GM18498 (cell line): ENCODE measurements around the gene ANGEL2.
"Not testable (repeated sequence)": the region's sequence is repeated elsewhere in the genome, so short reads cannot be mapped to it uniquely, and the experiment has no call there.

Experiments used
- ATAC-seq: cut with Tn5 transposase; IDR thresholded peaks from one replicate; pipeline ENCODE4 v1.9.1; 2021; ENCODE audit warnings: mild to moderate bottlenecking, moderate library complexity; ENCODE audit not compliant: unreplicated experiment

Gene ANGEL2

DNA sequence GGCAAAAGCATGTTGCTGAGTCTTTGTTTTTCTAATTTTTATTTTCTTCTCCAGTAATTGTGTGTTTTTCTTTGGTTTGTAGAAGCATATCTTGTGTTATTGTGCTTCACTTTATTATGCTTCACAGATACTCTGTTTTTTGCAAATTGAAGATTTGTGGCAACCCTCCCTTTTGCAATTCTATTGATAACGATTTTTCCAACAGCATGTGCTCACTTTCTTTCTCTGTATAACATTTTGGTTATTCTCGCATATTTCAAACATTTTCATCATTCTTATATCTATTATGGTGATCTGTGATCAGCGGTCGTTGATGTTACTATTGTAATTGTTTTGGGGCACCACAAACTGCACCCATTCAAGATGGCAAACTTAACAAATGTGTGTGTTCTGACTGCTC, 3.8 kb upstream of the ANGEL2 start:
- no peak for ATAC-seq

DNA sequence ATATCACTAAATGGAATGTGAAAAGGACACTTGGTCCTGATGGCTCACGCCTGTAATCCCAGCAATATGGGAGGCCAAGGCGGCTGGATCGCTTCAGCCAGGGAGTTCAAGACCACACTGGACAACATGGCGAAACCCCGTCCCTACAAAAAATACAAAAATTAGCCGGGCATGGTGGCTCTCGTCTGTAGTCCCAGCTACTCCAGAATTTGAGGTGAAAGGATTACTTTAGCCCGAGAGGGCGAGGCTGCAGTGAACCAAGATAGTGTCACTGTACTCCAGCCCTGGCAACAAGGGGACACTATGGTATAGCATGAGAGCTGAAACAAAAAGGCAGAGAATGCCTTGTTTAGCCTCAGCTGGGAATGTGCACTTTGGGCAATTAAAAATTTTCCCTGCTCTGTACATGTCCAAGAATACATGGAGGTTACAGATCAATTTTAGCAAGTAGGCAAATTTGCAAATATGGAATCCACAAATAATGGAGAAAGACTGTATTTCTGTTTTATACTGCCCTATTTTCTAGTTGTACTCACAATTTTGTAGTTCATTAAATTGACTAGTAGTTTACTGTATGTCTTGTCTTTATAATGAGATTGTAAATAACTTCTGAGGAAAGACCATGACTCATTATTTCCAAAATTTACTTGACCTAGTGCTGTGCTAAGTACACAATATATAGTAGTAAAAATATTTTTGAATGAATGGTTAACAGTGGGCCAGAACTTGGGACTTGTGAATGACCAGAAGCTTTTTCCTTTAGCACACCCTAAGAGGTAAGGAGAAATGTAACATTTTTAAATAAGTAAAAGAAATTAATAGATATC, 2.0 kb upstream of the ANGEL2 start:
- no peak for ATAC-seq

DNA sequence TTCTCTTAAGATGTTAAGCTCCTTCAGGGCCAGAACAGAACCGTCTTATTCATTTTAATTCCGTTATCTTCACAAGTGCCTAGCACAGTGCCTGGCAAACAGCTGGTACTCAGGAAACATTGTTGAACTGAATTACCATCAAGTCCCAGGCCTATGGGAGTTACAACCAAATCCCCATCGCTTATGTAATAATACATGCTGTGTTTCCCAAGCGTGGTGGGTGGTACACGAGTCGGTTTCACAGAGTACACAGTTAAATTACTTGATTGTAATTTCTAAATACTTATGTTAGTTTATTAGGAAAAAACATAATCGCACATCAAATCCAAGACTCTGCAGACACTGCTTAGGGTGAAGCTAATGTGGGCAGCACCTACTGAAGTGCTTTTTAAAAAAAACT, 1.0 kb downstream of the ANGEL2 start:
- ATAC-seq: no peak

DNA sequence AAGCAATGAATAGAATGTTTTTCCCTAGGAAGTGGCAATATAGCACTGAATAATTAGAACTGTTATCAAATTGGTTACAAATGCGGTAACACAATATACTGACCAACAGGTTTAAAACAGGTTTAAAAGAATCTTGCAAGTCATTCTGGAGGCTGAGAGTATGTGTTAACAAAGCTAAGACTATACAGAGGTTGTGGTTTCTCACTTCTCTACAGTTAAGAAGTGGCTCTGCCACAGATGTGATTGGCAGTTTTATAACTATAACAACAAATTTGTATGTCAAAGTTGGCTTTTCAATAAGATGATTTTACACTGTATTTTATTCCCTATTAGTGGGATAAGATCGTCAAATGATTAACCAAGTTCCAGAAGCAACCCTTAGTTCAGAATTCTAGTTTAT, 7.1 kb downstream of the ANGEL2 start:
- ATAC-seq: peak; percentile 94

DNA sequence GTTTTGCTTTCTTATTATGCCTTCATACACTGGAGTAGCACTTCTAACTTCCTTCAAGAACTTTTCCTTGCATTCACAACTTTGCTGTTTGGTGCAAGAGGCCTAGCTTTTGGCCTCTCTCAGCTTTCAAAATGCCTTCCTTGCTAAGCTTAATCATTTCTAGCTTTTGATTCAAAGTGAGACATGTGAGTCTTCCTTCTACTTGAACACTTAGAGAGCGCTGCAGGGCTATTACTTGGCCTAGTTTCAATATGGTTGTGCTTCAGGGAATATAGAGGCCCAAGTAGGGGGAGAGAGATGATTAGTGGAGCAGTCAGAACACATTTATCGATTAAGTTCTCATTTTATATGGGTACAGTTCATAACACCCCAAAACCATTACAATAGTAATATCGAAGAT, 12.4 kb downstream of the ANGEL2 start:
- no peak for ATAC-seq

DNA sequence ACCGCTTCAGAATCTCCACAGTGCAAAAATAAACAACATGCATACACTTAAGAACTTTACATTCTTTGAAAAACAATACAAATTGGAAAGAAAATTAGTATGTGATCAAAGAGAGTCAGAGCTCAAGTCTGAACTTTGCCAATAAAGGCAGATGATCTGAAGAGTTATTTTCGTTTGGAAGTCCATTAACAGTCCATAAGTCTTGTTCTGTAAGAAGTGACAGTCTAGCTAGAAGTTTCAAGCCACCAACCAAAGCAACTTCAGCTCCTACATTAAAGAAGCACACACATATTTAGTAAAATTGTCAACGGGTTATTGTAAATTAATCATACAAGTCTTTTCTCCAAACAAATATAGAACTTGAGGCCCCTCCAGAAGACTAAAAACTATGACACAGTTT, 20.7 kb downstream of the ANGEL2 start:
- ATAC-seq: no peak

DNA sequence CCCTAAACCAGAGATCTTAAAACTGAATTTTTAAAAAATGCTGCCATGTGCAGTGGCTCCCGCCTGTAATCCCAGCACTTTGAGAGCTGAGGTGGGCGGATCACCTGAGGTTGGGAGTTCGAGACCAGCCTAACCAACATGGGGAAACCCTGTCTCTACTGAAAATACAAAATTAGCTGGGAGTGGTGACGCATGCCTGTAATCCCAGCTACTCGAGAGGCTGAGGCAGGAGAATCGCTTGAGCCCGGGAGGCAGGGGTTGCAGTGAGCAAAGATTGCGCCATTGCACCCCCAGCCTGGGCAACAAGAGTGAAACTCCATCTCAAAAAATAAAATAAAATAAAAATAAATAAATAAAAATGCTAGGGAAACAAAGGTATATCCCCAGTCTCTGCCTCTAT, 21.7 kb downstream of the ANGEL2 start:
- not testable (repeated sequence) for ATAC-seq

DNA sequence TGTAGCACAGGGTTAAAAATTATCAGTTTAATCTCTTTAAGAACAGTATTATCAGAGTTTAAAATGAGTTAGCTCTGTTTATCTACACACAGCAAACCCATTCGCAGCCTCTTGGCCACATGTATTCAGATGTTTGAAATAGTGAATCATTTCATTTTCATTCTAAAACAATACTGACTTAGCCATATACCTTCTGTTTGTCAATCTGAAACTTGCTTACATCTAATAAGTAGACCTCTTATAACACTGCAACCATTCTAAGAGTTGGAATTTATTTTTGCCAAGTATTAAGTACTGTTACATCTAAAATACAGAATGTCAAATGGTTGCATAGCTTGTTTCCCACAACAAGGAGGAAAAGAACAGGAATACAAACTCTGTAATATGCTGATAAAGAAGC, 25.4 kb downstream of the ANGEL2 start:
- no peak for ATAC-seq

DNA sequence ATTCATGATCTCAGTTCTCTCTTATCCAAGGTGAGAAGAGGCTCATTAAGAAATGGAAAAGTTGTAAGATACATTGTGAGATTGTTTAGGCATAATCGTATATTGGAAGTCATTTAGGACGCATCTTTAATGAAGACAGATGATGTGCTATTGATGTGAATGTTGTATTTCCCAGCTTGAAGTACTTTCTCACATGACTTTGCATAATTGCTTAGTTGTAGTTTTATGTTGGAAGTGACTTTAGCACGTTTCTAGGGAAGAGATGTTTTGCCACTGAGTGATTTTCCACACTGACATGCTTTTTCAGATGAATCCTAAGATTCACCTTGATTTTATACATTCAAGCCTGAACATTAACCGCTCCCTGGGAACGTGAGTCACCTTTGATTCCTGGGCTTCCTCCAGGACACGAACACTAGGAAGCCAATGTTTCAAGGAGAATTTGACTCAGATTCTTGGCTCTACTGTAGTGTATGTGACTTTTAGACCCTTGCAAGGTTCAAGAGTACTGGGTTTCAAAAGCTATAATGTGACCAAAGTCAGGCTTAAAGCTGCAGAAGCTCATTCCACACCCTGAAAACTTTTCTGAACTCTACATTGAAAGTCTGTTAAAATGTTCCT, 27.9 kb downstream of the ANGEL2 start:
- no peak for ATAC-seq

DNA sequence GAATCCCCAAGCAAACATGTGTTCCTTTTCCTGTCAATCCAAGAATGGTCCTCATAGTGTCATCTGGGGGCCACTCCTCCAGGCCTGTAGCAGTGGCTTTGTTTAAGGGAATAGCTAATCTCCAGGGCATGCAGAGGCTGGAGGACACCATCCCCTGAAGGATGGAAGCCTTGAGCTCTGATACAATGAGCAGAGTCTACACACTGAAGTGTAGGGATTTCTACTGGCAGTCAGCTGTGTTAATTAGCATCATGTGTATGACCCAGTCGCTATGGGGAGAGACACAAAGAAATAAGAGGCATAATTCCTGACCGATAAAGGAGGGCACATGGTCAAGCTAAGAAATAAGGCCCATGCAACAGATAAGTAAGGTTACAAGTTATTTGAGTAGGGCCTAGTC, 29.1 kb downstream of the ANGEL2 start:
- no peak for ATAC-seq

DNA sequence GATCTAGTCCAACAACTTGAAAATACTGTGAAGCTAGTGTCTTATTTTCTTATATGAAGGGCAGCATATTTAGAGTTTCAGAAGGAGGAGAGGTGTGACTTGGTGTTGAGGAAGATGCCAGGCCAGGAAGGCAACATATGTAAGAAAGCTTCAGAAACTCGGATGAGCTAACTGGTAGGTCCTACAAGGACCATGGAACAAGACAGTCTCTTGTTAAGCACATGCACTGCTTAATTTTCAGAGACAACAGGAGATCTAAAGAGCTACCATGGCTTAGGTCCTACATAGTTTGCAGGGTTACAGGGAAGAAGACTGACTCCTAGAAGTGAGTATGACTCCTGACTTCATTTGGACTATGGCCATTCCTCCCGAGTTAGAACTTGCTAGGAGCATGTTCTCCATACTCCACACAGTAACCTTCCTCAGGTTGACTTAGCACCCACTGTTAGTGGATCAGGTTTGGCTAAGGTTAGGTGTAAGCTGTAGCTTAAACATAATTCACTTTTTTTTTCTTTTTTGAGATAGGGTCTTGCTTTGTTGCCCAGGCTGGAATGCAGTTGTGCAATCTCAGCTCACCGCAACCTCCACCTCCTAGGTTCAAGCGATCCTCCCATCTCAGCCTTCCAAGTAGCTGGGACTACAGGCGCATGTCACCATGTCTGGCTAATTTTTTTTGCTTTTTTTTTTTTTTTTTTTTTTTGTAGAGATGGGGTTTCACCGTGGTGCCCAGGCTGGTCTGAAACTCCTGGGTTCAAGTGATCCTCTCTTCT, 31.0 kb downstream of the ANGEL2 start:
- ATAC-seq: no peak

DNA sequence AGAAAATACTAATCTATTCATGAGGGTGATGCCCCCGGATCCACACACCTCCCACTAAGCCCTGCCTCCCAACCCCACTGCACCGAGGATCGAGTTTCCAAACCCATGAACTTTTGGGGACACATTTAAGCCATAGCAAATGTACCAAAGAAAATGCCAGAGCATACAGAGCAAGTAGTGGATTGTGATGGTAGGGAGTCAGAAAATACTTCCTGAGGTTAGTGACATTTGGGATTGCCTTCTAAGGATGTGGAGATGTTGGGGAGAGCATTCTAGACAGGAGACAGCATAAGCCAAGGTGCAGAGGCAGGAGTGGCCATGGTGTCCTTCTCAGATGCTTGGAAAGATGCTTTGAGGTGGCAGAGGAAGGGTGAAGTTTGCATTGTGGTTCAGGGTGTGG, 32.2 kb downstream of the ANGEL2 start:
- no peak for ATAC-seq

DNA sequence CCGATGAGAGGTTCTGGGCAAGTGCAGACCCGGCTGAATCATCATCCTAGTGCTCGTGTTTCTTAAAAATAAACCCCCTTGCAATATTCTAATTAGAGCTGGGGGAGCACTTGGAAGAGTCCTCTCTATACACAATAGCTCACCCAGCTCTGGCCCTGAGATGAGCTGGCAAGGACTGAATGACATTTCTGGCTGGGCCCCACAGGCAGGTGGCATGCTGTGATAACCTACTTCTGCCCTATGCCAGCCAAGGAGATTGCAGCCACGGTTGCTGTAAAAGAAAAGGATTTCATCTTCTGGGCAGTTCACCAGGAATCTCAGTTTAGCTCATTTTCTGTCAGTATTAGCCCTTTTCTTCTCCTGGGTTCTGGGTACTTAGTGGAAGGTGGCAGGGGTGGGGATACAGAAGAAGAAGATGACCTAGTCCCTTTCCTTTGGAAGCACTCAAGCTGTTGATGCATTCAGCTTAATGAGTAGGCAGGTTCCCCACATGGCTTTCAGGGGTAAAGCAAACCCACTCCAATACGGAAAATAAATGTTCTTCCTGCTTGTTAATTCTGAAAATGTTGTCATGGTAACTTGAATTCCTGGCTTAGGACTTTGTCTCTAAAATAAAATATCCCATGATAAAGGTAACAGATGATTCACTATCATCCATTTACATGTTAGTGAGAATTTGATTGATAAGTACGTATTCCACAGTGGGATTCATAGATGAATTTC, 33.1 kb downstream of the ANGEL2 start:
- ATAC-seq: no peak

DNA sequence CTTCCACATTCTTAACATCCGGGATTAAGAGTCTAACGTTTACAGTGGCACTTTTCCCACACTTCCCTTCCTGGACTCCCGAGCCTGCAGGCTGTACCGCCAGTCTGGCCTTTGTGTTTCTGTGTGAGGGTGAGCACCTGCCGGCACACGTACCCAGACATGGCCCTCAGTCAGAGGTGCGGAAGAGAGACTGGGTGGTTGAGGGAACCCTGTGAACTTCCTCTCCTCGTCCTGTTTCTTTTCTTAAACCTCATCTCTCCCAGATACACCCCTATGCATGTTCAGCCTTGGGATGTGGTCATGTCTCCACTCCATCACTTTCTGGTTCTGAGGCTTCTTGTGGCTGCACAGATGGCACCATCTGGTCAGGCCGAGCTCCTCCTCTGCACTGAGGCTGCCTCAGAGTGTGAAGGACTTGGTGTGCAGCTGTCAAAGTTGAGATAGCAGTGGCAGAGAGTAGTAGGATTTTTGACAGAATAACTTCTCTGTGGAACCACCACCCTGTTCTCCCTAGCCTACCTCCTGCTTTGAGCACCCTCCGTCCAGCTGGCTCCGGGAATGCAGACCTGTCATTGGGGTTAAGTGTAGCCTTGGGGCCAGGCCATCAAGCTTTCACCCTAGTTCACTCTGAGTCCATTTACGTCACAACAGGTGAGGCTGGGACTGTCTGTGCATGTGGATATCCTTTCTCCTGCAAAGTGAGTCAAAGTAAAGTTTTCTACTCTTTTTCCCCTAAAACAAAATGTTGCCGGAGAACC, 33.9 kb downstream of the ANGEL2 start:
- peak; percentile 66 for ATAC-seq

DNA sequence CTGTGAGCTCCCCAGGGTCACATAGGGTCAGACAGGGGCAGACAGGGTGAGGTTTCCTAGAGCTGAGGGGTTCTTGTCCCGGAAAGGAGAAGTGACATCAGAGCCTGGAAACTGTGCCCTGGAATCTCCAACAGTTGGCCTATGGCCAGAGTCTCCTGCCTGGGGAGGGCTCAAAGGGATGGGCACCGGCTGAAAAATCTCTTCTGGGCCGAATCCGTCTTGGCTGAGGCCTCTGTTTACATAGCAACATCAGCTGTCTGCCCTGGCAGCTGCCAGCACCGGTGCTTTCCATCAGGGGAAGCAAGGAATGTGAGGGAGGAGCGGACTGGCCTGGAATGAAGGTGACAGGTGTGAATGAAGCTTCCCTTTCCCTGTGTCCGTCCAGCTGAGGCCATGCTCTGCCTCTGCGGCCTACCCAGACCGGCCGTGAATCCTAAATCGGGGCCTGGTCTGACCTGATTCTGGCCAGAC, 34.6 kb downstream of the ANGEL2 start:
- ATAC-seq: no peak

DNA sequence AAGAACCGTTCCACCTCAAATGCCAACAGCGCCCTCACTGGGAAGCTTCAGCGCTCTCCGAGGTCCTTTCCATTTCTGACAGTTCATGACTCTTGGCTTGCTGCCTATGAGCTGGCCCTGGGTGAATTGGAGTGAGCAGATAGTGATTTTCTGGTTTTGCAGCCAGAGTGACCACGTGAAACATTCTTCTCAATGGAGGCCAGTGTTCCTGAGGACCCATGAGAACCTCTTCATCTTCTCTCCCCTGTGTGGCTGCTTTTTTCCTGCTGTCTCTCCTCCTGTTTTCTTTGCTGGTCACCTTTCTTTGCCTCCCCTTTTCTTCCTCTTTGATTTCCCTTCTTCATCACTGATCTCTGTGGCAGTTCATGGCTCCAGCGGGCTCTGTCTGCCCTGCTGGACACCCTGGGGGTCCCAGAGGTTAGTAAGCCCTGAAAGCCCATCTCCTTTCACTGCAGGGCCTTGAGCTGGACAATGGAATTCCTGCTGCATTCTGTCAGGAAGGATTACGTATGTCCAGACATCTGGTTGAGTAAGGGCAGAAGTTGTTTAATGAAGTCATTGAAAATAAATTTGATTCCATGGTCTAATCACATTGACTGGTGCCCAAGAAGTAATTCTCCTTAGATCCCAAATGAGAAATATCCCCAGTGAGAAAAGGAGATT, 35.4 kb downstream of the ANGEL2 start:
- ATAC-seq: no peak

DNA sequence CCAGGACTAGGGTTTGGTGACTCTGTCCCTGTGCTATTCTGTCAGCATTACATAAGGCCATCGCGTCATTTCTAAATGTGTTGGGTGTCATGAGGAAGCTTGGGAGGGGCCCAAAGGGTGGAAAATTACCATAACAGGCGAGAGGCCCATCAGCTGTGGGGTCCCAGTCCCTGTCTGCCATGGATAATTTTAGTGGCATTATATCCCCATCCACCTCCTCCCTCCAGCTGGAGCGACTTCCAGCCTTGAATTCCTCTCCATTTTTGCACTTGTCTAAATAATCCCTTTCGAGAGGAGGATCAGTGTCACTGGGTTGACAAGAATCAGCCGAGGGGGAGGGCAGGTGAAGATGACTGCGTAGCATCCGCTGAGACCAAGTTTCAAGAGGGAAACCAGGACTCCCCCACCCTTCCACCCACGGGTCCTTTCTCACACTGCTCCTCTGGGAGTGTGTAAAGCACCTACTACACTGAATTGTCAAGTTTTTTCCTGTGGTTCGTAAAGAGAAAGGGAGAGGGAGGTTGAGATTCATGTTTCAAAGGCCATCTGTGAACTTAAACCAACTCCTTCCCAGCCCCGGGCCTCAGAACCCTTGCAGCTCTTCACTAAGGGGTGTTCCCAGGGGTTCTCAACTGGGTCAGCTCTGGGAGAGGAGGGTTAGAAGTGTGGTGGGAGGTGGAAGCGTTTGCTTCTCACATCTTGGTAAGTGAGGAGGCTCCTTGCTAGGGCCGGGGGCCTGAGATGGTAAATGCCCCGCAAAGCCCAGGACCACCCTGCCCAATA, 36.1 kb downstream of the ANGEL2 start:
- peak; percentile 71 for ATAC-seq

DNA sequence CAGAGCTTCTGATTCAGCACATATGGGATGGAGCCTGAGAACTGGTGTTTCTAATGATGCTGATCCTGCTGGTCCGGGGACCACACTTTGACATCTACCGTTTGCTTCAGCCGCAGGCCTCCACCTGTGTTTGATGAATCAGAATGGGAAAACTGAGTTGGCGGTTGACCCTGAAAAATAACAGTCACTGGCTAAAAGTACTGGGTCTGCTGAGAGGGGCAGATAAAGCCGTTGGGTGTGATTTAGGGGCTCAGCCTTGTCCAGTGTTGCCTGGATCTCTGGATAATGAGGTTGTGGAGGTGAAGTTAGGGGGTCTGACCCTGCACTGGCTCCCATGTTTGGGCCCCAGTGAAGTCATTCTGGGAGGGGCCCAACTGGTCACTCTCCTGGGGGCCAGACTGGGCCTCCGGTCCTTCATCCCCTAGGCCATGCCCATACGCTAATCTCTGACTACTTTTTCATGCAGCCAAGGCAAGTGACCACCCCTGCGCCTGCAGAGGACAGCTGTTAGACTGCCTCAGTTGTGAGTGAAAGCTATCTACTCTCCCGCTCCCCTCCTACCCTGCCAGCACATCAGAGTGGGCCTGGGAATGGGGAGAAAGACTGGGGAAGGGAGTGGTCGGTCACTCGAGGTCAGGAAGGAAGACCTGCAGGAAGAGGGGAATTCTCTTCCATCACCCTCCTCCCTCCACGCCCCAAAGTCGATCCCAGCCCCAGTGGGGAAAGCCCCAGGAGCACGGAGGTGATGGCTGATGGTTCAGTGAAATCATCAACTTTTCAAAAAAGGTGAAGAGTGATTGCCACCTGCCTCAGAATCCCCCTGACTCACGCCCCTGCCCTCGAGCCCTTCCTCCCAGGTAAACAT, 37.7 kb downstream of the ANGEL2 start:
- ATAC-seq: no peak
